ENCODE measurements around the gene SKI.

Gene SKI

DNA sequence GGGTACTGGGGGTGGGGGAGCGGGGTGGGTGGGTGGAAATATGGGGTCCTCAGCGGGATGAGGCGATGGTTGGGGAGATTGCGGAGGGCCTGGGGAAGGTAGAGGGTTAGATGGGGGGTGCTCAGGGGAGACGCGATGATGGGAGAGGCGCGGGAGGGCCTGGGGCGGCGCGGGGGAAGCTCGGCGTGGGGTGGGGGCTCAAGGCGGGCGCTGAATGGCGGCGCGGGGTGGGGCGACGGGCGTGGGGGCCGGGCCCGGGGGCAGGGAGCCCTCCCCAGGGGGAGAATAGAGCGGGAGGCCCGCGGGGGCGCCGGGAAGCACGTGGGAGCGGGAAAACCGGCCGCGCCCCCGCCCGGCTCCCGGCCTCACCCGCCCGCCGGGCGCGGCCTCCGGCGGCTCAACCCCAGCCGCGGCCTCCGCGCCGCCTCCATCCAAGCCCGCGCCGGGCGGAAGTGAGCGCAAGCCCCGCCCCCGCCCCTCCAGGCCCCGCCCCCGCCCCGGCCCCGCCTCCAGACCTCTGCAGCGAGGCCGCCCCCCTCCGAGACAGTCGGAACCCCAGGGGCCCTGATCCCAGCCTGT, 33.7 kb upstream of the SKI start, which contains the start of gene FAAP20:
TSS of gene FAAP20 (minus strand) at position 454 of the 579 bp plus-strand sequence. CDS start at position 431, 23 bp downstream.
- peak in 51 of 56 donors; percentile 50 to 93 (median 78) for DNase-seq

GRCh38 chr1:2194898-2195673, 33.0 kb upstream of the SKI start:
- DNase-seq, result peak in 54 of 56 donors; percentile 39 to 93 (median 78)

- no peak for DNase-seq
Observed at GRCh38 chr1:2195785-2196184, 32.3 kb upstream of the SKI start.

DNA sequence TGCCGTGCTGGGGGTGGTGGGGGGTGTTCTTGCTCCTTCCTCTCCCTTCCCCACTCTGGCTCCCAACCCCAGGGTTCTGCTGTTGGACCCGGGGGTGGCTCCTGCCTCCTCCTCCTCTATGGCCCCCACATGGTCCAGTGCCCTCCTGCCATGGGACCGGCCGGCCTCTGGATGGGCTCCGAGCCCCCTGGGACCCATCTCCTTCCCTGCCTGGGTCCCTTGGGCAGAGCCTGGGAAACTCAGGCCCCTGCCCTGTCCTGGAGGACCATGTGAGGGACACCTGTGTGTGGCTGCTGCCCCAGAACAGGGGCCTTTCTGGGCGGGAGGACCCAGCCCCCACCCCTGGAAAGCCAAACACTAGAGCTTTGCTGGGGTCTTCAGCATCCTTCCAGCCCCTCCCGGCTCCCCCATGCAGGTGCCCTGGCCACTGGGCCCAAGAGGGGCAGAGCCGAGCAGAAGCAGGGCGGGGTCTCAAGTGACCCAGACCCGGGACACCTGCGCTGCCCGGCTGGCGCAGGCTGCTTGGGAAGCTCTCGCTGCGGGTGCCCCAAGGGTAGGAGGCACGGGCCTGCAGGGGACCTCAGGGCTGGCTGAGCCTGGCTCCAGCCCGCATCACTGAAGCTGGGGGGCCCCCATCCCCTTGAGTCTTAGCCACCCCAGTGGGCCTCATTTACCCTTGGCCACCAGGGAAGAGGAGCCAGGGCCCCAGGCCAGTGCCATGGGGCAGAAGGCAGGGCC, 31.0 kb upstream of the SKI start:
- no peak for DNase-seq

- DNase-seq, result no peak
Observed at GRCh38 chr1:2197707-2198165, 30.4 kb upstream of the SKI start.

DNA sequence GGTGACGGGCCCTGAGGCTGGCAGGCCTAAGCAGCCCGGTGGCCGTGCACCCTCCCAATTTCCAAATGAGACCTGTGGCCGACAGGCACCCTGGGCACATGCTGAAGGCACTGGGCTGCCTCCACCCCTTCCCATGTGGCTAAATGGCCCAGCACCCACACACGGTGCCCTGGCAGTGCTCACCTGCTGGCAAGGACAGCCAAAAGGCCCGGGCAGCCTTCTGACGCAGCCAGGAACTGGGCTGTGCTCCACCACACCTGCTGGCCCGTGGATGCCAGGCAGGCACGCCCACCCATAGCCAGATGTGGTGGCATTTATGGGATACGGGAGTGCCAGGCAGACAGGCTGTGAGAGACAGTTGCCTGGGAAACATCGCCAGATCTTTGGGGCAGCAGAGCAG, 29.5 kb upstream of the SKI start:
- no peak for DNase-seq

GRCh38 chr1:2199042-2199810, 28.9 kb upstream of the SKI start:
- peak in 50 of 56 donors; percentile 10 to 81 (median 52) for DNase-seq

- no peak for DNase-seq
Observed at GRCh38 chr1:2200308-2200943, 27.7 kb upstream of the SKI start.

DNA sequence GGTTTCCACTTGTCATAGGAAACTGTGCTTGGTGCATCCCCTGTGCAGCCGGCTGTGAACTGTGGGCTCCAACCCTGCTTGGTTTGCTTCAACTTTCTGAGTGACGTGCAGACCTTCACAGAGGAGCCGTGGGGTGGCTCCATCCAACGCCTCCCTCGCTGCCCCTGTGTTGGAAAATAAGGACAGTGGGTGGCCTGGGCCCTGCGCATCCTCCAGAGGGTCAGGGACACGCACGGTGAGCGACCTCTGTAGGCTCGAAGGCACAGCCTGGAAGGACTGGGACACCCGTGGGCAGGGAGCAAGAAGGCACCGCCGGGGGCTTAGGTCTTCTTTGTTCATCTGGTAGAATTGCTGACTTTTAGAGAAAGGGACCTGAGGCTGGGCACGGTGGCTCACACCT, 27.1 kb upstream of the SKI start:
- DNase-seq, result no peak

DNA sequence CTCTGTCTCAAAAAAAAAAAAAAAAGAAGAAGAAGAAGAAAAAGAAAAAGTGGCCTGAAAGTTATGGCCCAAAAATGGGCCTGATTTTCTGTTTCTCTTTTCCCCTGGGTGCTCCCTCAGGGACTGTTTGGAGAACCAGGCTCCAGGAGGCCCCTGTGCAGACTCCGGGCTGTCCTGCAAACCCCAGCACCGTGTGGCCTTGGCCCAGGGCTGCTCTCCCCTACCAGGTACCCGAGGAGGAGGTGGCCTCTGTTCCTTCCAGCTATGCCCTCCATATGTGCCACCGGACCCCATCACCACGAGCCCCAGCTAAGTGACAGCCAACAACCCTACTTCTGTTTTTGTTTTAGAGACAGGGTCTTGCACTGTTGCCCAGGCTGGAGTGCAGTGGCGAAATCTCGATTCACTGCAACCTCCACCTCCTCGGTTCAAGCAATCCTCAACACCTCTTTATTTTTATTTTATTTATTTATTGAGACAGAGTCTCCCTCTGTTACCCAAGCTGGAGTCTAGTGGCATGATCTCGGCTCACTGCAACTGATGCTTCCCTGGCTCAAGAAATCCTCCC, 26.0 kb upstream of the SKI start:
- no peak for DNase-seq

DNA sequence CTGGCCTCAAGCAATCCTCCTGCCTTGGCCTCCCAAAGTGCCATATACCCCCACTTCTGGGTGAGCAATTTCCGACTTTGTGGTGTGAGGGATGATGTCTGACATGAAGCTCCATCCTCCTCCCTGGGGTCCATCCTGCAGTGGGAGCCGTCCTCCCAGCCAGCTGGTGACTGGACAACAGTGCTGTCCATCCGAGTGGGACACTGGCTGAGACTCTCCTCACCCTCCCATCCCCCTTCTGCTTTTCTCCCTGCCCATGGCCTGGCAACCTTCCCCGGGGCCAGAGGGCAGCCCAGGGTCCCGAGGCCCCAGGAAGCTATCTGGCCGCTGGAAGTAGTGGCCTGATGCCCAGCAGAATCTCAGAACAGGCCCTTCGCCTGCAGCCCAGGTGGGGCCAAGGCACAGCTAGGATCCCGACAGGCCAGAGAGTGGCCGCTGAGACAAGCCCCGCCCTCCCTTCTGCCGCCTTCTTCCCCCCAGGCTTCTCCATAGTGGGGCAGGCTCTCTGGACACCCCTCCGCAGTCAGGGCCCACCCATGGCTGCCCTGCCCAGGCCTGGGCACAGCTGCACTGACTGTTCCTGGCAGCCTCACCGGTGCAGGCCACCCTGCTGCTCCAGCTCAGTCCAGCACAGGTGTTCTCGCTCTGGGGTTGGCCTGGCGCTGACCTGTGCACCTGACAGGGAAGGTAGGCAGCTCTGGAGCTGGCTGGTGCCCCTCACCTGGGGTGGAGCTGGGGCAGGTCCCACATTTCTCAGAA, 25.1 kb upstream of the SKI start:
- DNase-seq, result no peak

- DNase-seq, result no peak
Observed at GRCh38 chr1:2203671-2204414, 24.3 kb upstream of the SKI start.

GRCh38 chr1:2204415-2205190, 23.5 kb upstream of the SKI start:
- peak in 34 of 56 donors; percentile 42 to 95 (median 80) for DNase-seq

- peak in 55 of 56 donors; percentile 49 to 99 (median 90) for DNase-seq
Observed at GRCh38 chr1:2205191-2205952, 22.7 kb upstream of the SKI start.

GRCh38 chr1:2206813-2207487, 21.2 kb upstream of the SKI start:
- DNase-seq, result no peak

All from nucleus accumbens (tissue), 56 donors.